ENCODE results near the gene CPNE7. TPM values are rescaled to one million over a fixed set of nuclear protein-coding genes. Genes with fewer than 3 reads are reported as not detected.

Gene CPNE7
- total RNA-seq, 4 donors from 2014 or later = 1.1 to 3.3 (median 2.5) TPM

- no peak overlapping the region for H3K4me3 ChIP-seq (ENCODE audit: low read depth, poor library complexity, severe bottlenecking)
- TF ChIP-seq POLR2A (IDR thresholded peaks at IDR 0.05) (no peak), CTCF (IDR thresholded peaks at IDR 0.05) (no peak)
- no peak for DNase-seq (ENCODE audit: low spot score in 2 of 2)
- WGBS, 2 donors = 42 to 47% methylated on average over 12 of the region's 12 CpGs
- intact Hi-C loops (cut with DNase I; ENCODE audit: low total_unique reads) = no loop called here
Measured at GRCh38 chr16:89600427-89600826, 24.9 kb downstream of the CPNE7 start.

GRCh38 chr16:89600956-89601355 lies 25.4 kb downstream of the CPNE7 start:
- no peak for TF ChIP-seq POLR2A (IDR thresholded peaks at IDR 0.05)
- TF ChIP-seq CTCF (IDR thresholded peaks at IDR 0.05) = no peak
- WGBS, 2 donors = 79 to 81% methylated on average over 8 of the region's 8 CpGs
- intact Hi-C loops (cut with DNase I; ENCODE audit: low total_unique reads) = no loop called here
- H3K4me3 ChIP-seq (ENCODE audit: low read depth, poor library complexity, severe bottlenecking) = no peak overlapping the region
- DNase-seq (ENCODE audit: low spot score in 2 of 2) = no peak

- 31 to 48% methylated on average over 20 to 22 of the region's 22 CpGs for WGBS, 2 donors
- H3K4me3 ChIP-seq (ENCODE audit: low read depth, poor library complexity, severe bottlenecking) = no peak overlapping the region
- no peak for DNase-seq (ENCODE audit: low spot score in 2 of 2)
- intact Hi-C loops (cut with DNase I; ENCODE audit: low total_unique reads) = no loop called here
- TF ChIP-seq CTCF (IDR thresholded peaks at IDR 0.05) = no peak
- no peak for TF ChIP-seq POLR2A (IDR thresholded peaks at IDR 0.05)
Measured at GRCh38 chr16:89601906-89602272, 26.3 kb downstream of the CPNE7 start.

DNA sequence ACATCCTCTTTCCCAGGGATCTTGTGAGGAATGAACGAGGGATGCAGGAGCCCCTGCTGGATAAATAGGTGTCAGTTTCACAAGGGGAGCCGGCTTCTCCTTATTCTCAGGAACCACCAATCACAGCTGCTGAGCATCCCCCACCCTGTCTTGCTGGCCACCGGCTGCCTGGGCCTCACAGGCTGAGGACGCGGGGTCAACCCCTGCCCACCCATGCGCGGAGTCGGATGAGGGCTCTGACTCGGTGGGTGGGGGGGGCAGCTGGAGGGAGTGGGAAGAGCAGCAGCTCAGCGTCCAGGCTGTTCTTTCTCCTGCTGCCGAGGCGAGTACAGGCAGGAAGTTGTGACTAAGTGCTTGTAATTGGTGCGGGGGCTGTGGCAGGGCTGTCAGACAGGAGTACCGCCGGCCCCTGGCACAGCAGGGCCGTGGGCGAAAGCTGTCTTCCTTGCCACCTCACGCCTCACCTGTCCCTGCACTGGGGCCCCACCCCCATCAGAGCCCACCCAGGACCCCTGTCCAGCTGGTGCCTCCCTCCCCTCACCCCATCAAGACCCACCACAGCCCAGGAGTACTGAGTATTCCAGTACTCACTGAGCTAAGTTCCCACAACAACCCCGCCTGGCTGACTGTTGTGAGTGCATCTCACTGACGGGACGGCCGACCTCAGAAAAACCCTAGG lies 26.9 kb downstream of the CPNE7 start:
- WGBS, 2 donors = 2 to 3% methylated on average over 19 to 22 of the region's 22 CpGs
- H3K4me3 ChIP-seq (ENCODE audit: low read depth, poor library complexity, severe bottlenecking) = no peak overlapping the region
- no peak for DNase-seq (ENCODE audit: low spot score in 2 of 2)
- intact Hi-C loops (cut with DNase I; ENCODE audit: low total_unique reads) = no loop called here
- TF ChIP-seq CTCF (IDR thresholded peaks at IDR 0.05) (no peak), POLR2A (IDR thresholded peaks at IDR 0.05) (no peak)

GRCh38 chr16:89602952-89603590 lies 27.5 kb downstream of the CPNE7 start:
- intact Hi-C loops (cut with DNase I; ENCODE audit: low total_unique reads) = no loop called here
- TF ChIP-seq CTCF (IDR thresholded peaks at IDR 0.05) = no peak
- no peak for TF ChIP-seq POLR2A (IDR thresholded peaks at IDR 0.05)
- DNase-seq (ENCODE audit: low spot score in 2 of 2) = no peak
- H3K4me3 ChIP-seq (ENCODE audit: low read depth, poor library complexity, severe bottlenecking) = no peak overlapping the region
- WGBS, 2 donors = 33 to 50% methylated on average over 4 to 5 of the region's 5 CpGs

All from lower leg skin (tissue), 4 donors.